RPMI7951 (cell line): ENCODE results near the gene KLHDC4. TPM values are rescaled to one million over a fixed set of nuclear protein-coding genes. Genes with fewer than 3 reads are reported as not detected.
"Not testable (repeated sequence)": the region's sequence is repeated elsewhere in the genome, so short reads cannot be mapped to it uniquely, and the experiment has no call there.

Experiments
- DNase-seq: peaks from one replicate; pipeline ENCODE4 v3.0.0-alpha.2; 2012; ENCODE audit warnings: low read depth
- total RNA-seq: library from RNA; depleted of rRNA; stranded (reverse); fragments of >200 nt; shearing (Covaris generic); gene quantifications from 2 replicates; pipeline ENCODE4 v1.2.3, GENCODE V29; 2014

KLHDC4 gene
- total RNA-seq, 1 experiment from 2014 or later: 16.0 TPM

DNA sequence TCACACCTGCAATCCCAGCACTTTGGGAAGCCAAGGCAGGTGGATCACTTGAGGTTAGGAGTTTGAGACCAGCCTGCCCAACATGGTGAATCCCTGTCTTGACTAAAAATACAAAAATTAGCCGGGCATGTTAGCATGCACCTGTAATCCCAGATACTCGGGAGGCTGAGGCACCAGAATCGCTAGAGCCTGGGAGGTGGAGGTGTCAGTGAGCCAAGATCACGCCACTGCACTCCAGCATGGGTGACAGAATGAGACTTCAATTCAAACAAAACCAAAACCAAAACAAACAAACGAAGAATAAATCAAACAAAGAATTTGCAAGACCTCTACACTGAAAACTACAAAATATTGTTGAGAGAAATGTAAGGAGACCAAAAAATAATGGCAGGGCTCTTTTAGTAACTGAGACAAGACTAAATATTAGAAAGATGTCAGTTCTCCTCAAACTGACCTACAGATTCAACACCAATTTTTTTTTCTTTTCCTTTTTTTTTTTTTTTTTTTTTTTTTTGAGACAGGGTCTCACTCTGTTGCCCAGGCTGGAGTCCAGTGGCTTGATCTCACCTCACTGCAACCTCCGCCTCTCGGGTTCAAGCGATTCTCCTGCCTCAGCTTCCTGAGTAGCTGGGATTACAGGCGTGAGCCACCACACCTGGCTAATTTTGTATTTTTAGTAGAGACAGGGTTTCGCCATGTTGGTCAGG lies 23.1 kb upstream of the KLHDC4 start:
- not testable (repeated sequence) for DNase-seq

DNA sequence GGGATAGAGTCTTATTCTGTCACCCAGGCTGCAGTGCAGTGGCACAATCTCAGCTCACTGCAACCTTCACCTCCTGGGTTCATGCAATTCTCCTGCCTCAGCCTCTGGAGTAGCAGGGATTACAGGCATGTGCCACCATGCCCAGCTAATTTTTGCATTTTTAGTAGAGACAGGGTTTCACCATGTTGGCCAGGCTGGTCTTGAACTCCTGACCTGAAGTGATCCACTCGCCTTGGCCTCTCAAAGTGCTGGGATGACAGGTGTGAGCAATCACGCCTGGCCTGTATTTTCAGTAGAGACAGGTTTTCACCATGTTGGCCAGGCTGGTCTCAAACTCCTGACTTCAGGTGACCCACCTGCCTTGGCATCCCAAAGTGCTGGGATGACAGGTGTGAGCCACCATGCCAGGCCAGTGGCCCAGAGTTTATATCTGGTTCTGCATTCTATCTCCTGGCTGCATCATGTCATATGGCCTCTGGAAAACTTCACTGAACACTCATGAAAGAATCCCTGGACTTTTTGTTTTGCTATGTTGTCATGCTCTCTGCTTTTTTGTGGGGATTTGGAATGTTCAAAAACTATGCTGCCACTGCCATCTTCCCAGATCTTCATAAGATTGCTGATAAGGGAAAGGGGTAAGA lies 21.8 kb upstream of the KLHDC4 start:
- not testable (repeated sequence) for DNase-seq

DNA sequence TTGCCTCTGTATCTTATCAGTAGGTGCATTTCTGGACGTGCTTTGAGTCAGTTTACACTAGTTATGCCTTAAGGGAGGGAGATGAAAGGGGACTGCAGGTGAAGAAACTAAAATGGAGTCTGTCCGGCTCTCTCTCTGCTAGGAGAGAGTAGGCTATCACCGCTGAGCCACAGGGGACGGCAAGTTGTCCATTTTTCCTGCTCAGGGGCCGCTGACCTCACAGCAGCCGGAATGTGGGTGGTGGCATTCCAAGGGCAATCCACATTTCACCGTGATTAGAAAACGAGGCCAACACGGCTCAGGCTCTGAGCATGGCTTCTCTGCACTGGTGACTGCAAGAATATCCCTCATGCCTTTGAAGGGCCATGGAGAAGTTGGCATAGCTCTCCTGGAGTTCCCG lies 19.0 kb upstream of the KLHDC4 start:
- no peak for DNase-seq

DNA sequence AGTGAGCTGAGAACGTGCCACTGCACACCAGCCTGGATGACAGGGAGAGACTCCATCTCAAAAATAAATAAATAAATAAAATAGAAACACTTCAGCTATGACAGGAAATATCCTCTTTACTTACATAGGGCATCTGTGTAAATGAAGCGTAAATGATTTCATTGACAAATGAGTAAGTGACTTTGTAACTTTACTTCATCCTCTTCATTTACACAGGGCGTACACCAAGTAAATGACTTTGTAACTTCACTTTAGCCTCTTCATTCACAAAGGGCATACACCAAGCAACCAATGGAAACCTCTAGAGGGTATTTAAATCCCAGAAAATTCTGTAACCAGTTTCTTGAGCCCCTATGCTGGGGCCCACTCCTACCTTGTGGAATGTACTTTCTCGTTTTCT lies 16.2 kb upstream of the KLHDC4 start:
- no peak for DNase-seq

DNA sequence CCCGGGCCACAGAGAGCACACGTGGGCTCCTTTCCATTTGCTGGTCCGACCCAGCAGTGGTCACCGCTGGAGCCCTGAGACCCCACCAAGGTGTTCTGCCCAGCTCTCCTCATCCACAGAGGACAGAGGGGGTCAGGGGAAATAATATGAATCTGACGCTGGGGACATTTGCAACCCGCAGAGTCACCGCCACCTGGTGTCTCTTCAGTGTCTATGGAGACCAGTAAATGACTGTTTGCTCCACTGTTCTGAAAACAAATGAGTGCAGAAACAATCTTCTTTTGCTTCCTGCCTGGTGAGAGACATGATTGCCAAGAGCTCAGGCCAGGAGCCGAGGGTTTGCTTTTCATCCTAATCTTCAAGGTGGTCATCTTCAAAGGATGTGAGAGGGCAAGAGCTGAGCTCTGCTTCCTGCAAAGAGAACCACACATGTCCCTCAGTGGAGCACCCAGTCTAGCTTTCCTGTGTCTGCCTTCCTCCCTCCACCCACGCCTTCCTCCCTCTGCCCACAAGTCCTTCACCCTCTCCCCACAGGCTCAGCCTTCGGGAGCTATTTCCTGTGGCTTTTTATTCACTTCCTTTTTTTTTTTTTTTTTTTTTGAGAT lies 14.7 kb upstream of the KLHDC4 start:
- DNase-seq: peak; percentile 87

DNA sequence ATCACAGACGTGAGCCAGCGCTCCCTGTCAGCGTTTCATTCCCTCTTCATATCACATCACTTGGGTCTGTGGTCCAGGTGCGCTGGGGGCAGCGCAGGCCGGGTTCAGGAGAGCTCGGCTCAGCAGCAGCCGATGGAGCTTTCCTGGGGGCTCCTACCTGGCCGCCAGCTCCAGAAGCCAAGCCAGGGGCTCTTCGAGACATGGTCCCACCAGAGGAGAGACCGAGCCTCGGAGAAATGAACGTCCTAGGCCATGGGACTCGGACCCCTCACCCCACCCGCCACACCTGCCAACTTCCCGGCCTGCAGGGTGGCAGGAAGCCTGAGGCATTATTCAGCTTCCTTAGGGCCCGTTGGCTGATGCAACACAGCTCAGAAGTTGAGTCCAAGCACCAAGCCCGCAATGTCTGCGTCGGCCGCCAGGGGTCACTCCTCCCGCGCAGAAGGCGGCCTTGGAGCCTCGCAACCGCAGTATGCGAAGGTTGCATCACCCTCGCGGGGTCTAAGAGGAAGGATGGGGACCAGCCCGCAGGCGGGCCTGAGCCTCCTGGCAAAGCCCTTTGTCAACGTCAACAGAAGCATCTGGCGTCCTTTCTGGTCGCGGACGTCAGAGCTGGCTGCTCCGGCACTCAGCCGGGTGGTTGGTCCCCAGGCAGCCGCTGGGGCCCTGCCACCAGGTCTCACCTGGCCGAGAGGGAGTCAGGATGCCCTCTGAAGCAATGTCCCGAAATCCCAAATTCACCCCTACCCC lies 13.2 kb upstream of the KLHDC4 start:
- peak; percentile 94 for DNase-seq

DNA sequence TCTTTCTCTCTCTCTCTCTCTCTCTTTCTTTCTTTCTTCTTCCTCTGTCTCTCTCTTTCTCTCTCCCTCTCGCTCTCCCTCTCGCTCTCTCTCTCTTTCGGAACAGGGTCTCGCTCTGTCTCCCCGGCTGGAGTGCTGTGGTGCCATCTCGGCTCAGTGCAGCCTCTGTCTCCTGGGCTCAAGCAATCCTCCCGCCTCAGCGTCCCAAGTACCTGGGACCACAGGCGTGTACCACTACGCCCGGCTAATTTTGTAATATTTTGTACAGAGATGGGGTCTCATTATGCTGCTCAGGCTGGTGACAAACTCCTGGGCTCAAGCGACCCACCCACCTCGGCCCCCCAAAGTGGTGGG lies 12.7 kb upstream of the KLHDC4 start:
- DNase-seq: no peak

DNA sequence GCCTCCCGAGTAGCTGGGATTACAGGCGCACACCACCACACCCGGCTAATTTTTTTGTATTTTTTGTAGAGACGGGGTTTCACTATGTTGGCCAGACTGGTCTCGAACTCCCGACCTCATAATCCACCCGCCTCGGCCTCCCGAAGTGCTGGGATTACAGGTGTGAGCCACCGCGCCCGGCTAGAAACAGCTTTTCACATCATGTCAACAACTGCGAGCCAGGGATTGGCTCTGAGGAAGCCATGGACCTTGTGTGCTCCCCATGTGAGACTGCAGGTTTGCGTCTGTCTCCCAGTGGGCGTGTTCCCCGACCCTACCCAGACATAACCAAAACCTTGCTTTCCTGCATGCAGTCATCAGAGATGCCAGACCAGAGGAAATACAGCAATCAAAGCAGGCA lies 8.1 kb upstream of the KLHDC4 start:
- not testable (repeated sequence) for DNase-seq

DNA sequence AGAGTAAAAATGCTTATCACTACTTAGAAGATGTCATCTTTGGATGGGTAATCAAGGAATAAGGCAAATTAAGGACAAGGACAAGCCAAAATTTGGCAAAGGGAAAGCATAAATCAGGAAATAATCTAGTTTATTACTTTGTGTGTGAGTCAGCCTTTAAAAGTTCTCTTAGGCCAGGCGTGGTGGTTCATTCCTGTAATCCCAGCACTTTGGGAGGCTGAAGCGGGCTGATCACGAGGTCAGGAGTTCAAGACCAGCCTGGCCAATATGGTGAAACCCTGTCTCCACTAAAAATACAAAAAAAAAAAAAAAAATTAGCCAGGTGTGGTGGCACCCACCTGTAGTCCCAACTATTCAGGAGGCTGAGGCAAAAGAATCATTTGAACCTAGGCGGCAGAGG lies 1.7 kb upstream of the KLHDC4 start:
- not testable (repeated sequence) for DNase-seq

DNA sequence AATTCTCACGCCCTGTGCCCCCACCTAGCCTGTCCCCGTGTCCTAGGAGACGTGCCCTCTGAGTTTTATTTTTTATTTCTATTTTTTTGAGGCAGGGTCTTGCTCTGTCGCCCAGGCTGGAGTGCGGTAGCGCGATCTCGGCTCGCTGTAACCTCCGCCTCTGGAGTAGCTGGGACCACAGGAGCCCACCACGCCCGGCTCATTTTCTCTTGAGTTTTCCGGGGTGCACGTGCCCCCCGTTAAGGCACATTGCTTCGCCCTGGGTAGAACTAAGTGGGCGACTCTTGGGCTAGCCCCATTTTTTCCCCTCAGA lies 655 bp upstream of the KLHDC4 start:
- DNase-seq: no peak

DNA sequence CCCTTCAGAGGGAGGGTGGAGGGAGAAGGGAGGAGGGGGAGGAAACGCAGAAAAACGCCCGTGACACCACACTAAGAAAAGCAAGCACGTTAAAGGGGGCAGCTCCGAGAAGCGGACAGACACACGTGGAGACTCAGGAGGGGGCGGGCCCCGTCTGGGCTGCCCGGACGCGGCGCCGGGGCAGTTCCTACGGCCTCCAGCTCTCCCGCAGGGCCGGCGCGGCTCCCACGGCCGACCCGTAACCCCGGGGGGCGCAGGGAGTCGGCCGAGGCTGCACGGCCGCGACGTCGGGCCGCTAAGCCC lies 362 bp downstream of the KLHDC4 start:
- no peak for DNase-seq

DNA sequence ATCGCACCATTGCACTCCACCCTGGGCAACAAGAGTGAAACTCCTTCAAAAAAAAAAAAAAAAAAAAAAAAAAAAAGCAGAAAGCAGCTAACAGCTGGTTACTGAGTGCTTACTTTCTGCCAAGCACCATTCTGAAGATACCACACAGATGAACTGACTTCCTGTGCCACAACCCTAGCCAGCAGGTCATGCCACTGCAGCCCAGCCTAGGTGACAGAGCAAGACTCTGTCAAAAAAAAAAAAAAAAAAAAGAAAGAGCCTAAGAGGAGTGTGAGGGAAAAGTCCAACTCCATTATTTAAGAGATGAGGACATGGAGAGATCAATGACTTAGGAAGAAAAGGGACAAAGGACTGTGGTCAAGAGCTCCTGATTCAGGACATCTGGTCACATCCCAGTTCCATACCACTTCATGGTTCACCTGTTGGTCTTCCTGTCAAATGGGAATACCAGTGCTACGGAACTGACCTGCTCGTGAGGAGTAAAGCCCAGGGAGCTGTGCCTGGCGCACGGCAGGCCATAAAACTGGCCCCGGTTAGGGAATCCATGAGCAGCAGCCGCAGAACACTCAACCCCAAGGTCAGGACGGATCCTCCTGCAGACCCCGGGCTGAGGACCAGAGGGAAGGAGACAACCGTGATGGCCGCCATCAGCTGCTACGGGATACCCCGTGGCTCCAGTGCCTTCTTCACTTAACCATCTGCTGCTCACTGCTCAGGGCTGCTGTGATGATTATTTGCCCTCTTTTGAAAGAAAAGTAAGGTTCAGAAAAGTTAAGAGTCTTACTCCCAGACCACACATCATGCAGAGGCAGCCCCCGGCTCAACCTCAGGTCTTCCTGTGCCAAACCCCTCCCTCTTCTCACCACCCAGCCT lies 950 bp downstream of the KLHDC4 start:
- no peak for DNase-seq

DNA sequence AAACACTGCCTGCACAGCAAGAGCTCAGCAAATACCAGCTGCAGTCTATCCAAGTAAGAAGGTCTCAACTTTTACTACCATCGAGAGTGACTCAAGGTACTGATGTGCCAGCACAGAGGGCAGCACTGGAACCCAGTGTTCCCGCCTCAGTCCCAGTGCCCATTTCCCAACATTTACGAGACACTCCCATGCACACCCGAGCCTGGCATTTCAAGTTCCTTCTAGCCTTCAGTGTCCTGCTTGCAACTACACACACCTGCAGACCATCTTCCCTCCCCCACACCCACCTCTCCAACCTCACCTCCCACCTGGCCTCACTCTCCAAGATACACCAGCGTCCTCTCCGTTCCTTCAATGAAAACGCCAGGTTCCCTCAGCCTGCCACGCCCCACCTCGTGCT lies 3.2 kb downstream of the KLHDC4 start:
- no peak for DNase-seq

DNA sequence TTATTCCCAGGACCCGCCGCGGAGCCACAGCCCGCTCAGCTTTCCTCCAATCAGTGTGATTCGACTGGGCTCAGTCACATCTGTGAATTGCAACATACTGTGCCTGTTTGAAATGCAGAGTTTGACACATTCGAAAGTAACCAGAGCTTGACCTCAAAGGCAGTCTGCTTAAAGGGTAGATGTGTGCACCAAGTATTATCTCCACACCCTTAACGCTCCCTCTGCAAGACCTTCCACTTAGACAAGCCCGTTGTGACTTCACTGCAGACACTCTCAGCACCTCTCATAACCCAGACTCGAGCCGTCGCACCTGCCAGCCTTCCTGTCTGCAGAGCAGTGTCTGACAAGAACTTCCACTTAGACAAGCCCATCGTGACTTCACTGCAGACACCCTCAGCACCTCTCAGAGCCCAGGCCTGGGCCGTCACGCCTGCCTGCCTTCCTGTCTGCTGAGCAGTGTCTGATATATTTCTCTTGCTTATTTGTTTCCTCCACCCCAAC lies 3.7 kb downstream of the KLHDC4 start:
- no peak for DNase-seq

DNA sequence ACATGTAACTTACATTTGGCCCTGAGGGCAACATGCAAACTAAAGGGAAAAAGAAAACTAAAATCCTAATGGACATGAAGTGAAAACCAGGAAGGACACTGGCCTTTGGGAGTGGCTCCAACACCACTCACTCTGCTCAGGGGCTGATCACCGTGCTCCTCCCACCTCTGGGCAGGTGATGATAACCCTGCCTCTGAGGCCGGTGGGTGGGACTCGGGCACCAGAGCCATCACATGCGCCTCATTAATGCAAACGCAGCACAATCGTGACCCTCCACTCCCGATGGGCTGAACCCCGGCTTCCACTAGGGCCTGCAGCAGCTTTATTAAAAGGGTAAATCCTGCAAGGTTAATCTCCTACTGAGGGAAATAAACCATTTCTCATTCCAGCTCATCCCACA lies 4.7 kb downstream of the KLHDC4 start:
- DNase-seq: no peak

DNA sequence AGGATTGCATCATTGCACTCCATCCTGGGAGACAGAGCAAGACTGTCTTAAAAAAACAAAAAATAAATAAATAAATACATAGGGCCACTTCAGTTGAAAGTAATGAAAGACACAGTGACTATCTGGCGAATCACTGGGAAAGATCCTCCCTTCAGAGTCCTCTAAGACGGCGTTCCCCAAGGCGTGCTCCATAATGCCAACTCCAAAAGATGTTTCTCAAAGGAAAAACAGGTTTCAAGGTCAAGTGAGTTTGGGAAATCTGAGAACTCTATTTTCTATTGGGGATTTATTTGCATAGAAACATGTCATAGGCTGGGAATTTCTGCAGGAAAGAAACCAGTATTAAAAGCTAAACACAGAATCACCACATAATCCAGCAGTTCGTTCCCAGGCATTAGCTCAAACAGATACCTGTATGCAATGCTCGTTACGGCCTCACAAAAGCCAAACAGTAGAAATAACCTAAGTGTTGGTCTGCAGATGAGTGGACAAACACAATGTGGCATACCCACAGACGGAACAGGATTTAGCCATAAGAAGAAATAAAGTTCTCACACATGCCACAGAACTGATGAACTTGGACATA lies 7.9 kb downstream of the KLHDC4 start:
- no peak for DNase-seq

DNA sequence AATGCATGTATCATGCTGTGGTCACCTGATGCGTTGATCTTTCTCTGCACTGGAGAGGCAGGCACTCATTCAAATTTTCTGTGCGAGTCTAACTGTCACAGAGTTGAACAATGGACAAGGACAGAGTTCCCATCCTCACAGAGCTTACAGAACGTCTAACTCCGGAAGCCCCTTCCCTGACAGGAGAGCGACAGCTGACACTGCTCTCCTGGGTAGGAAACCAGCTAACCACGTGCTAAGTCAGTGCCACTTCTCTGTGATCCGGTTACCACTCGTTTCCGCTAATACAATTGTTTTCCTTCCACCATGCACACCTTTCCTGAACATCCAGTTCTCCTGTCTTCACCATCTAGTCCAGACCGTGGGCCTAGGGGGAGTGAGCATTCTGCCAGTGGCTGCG lies 11.3 kb downstream of the KLHDC4 start:
- DNase-seq: no peak

DNA sequence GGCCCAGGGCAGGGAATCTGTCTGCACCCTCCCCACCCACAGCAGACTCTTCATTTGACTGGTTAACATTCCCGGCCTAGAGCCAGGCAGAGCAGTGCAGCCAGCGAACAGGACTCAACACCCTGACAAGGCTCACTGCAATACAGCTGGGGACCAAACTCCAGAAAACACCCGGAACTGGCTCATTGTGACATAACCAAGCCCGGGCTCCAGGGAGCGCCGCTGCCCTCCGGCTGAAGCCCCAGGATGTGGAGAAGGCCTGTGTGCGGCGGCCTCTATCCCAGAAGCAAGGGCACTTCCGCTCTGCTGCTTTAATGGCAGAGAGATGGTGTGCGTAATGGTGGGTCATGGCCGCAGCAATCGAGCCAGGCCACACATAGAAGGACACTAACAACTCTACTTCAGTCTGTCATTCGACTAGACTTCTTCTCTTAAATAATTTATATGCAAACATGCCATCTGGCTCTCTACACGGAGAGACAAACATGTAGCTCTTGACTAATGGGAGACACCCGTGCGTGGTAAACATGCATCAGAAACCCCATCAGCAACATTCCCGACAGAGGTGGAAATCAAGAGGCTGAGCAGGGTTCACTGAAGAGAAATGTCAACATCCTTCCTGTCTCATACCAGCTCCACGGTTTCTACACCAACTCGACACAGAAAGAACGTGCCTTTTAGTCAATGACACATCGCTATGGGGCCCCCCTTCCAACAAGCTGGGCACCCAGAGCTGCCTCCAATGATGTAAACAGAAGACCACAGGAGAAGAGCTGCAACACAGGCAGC lies 18.0 kb downstream of the KLHDC4 start:
- DNase-seq: no peak

DNA sequence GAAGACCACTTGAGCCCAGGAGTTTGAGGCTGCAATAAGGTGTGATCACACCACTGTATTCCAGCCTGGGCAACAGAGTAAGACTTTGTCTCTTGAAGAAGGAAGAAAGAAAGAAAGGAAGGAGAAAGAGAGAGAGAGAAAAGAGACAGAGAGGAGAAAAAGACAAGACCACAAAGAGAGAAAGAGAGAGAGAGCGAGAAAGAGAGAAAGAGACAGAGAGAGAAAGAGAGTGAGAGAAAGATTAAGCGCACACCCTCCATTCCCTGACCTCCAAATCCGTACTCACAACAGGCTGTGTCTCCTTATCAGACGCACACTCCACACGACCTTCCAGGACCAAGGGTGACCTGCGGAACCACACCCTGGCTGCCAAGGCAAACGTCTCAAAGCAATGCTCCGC lies 19.6 kb downstream of the KLHDC4 start:
- no peak for DNase-seq

DNA sequence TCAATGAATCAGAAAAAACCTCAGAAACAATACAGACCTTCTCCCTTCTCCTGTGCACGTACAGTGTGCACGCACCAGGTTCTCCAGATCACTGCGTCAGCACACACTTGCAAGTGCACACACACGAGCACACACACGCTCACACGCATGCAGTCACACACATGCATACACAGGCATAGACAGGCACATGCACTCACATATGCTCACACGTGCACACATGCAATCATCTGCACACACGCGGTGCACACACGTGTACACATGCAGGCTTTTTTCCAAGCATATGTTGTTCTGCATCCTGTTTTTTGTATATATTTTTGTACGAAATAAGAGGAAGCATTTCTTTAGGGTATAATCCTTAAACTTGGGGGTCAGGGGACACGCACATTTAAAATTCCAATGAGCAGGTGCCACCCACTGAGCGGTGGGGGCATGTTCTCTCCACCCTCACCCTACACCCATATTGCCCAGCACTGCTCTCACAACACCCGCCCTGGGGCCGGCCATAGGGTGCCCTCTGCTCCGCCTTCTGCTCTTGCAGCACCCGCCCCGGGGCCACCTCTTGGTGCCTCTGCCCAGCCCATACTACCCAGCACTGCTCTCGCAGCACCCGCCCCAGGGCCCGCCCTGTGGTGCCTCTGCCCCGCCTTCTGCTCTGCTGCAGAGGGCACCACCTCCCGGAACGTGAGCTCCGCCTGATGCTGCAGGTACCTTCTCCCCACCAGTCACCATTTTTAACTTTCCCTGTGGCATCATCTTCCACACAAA lies 20.9 kb downstream of the KLHDC4 start:
- no peak for DNase-seq
